Body of pancreas (tissue), 4 donors: ENCODE measurements around the gene CREM. TPM values are rescaled to one million over a fixed set of nuclear protein-coding genes. Genes with fewer than 3 reads are reported as not detected.

Source experiments
- ATAC-seq: fragments of 150-250 bp; one replicate; pipeline ENCODE4 v1.9.1; 2016
- DNase-seq, 4 donors: peaks; one replicate each; pipeline ENCODE4 v3.0.0-alpha.2; 2019
- H3K27ac ChIP-seq, 4 donors: fragments of 200-600 bp; sonication (generic); 1 replicate in 3 of 4; 2 replicates in 1 of 4; pipeline versions ENCODE4 v1.5.1 to v1.6.1; 2016 to 2019; ENCODE audit warnings: mild to moderate bottlenecking in 1 of 4, mixed read lengths in 1 of 4, moderate library complexity in 1 of 4
- H3K27me3 ChIP-seq, 2 donors: fragments of 200-600 bp; sonication (generic); one replicate each; pipeline ENCODE4 v1.6.0; 2016; ENCODE audit warnings: mild to moderate bottlenecking in 1 of 2
- H3K36me3 ChIP-seq, 2 donors: fragments of 200-600 bp; sonication (generic); replicated peaks in 1 of 2; 2 replicates each; pipeline ENCODE4 v1.5.1; 2016; ENCODE audit warnings: low read depth in 2 of 2; ENCODE audit not compliant: insufficient read depth in 1 of 2
- H3K4me1 ChIP-seq: fragments of 200-600 bp; sonication (generic); one replicate; pipeline ENCODE4 v1.6.0; 2016
- H3K4me3 ChIP-seq, 2 donors: fragments of 200-600 bp; sonication (generic); 1 replicate in 1 of 2; 2 replicates in 1 of 2; pipeline ENCODE4 v1.5.1; 2016 to 2019
- H3K9me3 ChIP-seq, 3 donors: fragments of 200-600 bp; sonication (generic); 1 replicate in 2 of 3; 2 replicates in 1 of 3; pipeline ENCODE4 v1.5.1; 2016
- POLR2A ChIP-seq, 3 donors: fragments of 450-650 bp; IDR thresholded peaks; one replicate each; pipeline ENCODE4 v1.6.1; 2016; ENCODE audit warnings: antibody characterized with exemption in 3 of 3, mild to moderate bottlenecking in 2 of 3
- WGBS, 2 donors: methylation state at CpG; one replicate each; pipeline ENCODE4 v1.1.5; 2017; 5-methylcytosine and 5-hydroxymethylcytosine counted together
- intact Hi-C: fragments of 100-400 bp; cut with DNase I; formaldehyde crosslinking; loops from one replicate; pipeline ENCODE4 v1.15.1; 2023
- total RNA-seq, 2 donors: library from RNA; depleted of rRNA; stranded (reverse); fragments of >200 nt; gene quantifications; one replicate each; pipeline ENCODE4 v1.1.0, GENCODE V29; 2016
- TF ChIP-seq, protein P1 (sequence below), 7 experiments: fragments of 450-650 bp in 4 of 7; fragments of 200-600 bp in 3 of 7; sonication (generic) in 3 of 7; IDR thresholded peaks; one replicate each; pipeline ENCODE4 v1.5.1; 2016 to 2019; ENCODE audit warnings: antibody characterized with exemption in 7 of 7

The CREM gene
- total RNA-seq, 2 donors from 2014 or later: 10.5 to 26.7 TPM

DNA sequence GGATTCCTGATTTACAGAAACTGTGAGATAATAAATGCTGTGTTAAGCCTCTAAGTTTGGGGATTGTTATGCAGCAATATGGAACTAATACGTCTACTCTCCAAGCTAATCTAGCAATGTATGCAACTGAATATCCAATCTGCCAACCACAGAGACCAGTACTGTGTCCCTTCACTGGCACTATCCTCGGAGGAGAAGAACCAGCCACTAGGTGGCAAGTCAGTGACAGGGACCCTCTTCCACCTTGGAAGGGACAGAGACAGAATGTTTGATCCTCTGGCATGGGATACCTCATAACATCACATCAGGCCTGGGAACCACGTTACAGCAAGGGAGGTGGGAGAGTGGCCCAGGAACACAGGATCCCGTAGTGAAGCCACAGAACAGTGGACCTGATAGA, 96.4 kb downstream of the CREM start:
- Histone ChIP-seq H3K36me3 (no peaks in the 10 kb centered on the region), H3K4me1 (no peaks in the 10 kb centered on the region), H3K27me3 (no peaks in the 10 kb centered on the region), H3K27ac (no peak overlapping the region), H3K4me3 (no peak overlapping the region), H3K9me3 (no peaks in the 10 kb centered on the region)
- ATAC-seq (no peak), DNase-seq (no peak)
- TF ChIP-seq POLR2A (IDR thresholded peaks at IDR 0.05): no peak
- TF ChIP-seq, protein P1, sequence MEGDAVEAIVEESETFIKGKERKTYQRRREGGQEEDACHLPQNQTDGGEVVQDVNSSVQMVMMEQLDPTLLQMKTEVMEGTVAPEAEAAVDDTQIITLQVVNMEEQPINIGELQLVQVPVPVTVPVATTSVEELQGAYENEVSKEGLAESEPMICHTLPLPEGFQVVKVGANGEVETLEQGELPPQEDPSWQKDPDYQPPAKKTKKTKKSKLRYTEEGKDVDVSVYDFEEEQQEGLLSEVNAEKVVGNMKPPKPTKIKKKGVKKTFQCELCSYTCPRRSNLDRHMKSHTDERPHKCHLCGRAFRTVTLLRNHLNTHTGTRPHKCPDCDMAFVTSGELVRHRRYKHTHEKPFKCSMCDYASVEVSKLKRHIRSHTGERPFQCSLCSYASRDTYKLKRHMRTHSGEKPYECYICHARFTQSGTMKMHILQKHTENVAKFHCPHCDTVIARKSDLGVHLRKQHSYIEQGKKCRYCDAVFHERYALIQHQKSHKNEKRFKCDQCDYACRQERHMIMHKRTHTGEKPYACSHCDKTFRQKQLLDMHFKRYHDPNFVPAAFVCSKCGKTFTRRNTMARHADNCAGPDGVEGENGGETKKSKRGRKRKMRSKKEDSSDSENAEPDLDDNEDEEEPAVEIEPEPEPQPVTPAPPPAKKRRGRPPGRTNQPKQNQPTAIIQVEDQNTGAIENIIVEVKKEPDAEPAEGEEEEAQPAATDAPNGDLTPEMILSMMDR (IDR thresholded peaks at IDR 0.05): no peak
- 76 to 81% methylated on average over 3 to 4 of the region's 4 CpGs for WGBS, 2 donors
- intact Hi-C loops: loop anchor here (5.0 kb wide), 1 partner anchor 106 kb away; no protein-coding TSS in a partner anchor

DNA sequence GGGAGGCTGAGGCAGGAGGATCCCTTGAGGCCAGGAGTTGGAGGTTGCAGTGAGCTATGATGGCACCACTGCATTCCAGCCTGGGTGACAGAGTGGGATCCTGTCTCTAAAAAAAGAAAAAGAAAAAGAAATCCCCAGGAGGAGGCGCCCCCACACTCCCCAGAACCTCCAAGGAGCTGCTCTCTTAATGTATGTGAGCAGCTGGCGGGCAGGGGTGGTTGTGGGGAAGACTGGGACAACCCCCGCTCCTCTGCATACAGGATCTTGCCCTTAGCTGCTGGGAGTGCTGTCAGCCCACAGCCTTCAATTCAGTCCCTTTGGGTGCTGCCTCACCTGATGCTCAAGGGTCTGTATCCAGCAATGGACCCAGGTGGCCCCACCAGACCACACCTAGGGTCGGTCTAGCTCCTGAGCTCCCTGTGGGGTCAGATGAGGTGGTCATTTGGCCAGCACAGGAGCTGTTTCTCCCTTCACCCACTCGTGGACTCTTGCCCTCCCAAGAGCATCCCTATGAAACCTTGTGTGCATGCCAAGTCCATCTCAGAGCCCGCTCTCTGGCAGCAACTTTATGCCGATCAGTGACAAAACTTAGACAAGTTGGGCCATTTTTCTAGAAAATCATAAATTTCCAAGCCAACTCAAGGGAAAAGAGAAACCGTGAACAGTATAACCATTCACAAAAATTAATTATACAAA, 97.5 kb downstream of the CREM start:
- DNase-seq (no peak), ATAC-seq (no peak)
- H3K27ac ChIP-seq: no peak overlapping the region
- H3K4me1 ChIP-seq: no peaks in the 10 kb centered on the region
- H3K36me3 ChIP-seq: no peaks in the 10 kb centered on the region
- H3K4me3 ChIP-seq: no peak overlapping the region
- intact Hi-C loops: loop anchor here (5.0 kb wide), 1 partner anchor 107 kb away; no protein-coding TSS in a partner anchor
- no peaks in the 10 kb centered on the region for H3K27me3 ChIP-seq
- H3K9me3 ChIP-seq: no peaks in the 10 kb centered on the region
- WGBS, 2 donors: 84 to 88% methylated on average over 7 to 8 of the region's 8 CpGs
- no peak for TF ChIP-seq POLR2A (IDR thresholded peaks at IDR 0.05)
- TF ChIP-seq, protein P1 (IDR thresholded peaks at IDR 0.05): no peak

DNA sequence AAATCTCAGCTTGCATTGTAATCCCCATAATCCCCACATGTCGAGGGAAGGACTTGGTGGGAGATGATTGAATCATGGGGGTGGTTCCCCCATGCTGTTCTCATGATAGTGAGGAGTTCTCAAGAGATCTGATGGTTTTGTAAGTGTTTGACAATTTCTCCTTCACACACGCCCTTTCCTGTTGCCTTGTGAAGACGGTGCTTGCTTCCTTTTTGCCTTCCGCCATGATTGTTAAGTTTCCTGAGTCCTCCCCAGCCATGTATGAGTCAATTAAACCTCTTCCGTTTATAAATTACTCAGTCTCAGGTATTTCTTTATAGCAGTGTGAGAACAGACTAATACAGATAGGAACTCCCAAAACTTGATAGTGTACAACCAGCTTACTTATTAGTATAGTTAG, 98.6 kb downstream of the CREM start:
- ATAC-seq (no peak), DNase-seq (no peak)
- H3K27ac ChIP-seq: no peak overlapping the region
- no peaks in the 10 kb centered on the region for H3K27me3 ChIP-seq
- H3K4me1 ChIP-seq: no peaks in the 10 kb centered on the region
- no peaks in the 10 kb centered on the region for H3K9me3 ChIP-seq
- TF ChIP-seq, protein P1 (IDR thresholded peaks at IDR 0.05): no peak
- no peak for TF ChIP-seq POLR2A (IDR thresholded peaks at IDR 0.05)
- intact Hi-C loops: no loop called here
- no peak overlapping the region for H3K4me3 ChIP-seq
- 59 to 62% methylated on average over 5 of the region's 5 CpGs for WGBS, 2 donors
- no peaks in the 10 kb centered on the region for H3K36me3 ChIP-seq

DNA sequence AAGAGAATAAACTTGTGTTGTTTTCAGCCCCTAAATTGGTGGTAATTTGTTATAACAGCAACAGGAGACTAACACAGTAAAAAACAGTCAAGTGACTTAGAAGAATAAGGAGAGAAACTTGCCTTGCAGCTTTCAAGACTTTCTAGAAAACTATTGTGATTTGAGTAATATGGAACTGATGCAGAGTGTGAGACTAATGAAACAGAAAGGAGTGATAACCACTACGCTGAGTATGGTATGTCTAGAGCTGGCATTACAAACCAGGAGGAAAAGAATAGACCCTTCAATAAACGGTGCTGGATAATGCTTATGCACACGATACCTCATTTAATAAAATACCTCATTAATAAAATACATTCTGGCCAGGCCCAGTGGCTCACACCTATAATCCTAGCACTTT, 99.9 kb downstream of the CREM start:
- Histone ChIP-seq H3K4me1 (no peaks in the 10 kb centered on the region), H3K36me3 (no peaks in the 10 kb centered on the region), H3K4me3 (no peak overlapping the region), H3K27me3 (no peaks in the 10 kb centered on the region), H3K27ac (no peak overlapping the region), H3K9me3 (no peaks in the 10 kb centered on the region)
- intact Hi-C loops: no loop called here
- 80% methylated on average over 3 of the region's 3 CpGs for WGBS, 2 donors
- TF ChIP-seq, protein P1 (IDR thresholded peaks at IDR 0.05): no peak
- no peak for TF ChIP-seq POLR2A (IDR thresholded peaks at IDR 0.05)
- ATAC-seq: no peak
- no peak for DNase-seq

DNA sequence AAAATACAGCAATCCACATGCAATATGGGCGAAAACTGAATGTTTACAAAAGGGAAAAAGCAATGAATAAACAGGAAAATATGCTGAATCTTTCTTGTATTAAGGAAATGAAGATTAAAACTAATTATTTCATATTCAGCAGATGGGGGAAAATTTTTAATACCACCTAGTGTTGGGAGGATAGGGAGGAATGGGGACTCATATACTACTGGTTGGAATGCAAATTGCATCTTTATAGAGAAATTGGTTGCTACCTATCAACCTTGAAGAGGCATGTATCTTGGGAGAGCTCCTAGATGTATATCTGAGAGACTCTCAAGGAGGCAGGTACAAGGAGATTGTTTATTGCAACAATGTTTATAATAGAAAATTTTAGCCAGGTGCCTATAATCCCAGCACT, 101.4 kb downstream of the CREM start:
- no peak for TF ChIP-seq POLR2A (IDR thresholded peaks at IDR 0.05)
- TF ChIP-seq, protein P1 (IDR thresholded peaks at IDR 0.05): no peak
- ATAC-seq (no peak), DNase-seq (no peak)
- WGBS, 2 donors: 92 to 93% methylated on average over 1 of the region's 1 CpG
- no peak overlapping the region for H3K27ac ChIP-seq
- no peaks in the 10 kb centered on the region for H3K27me3 ChIP-seq
- no peaks in the 10 kb centered on the region for H3K9me3 ChIP-seq
- no peak overlapping the region for H3K4me3 ChIP-seq
- intact Hi-C loops: no loop called here
- H3K36me3 ChIP-seq: no peaks in the 10 kb centered on the region
- H3K4me1 ChIP-seq: no peaks in the 10 kb centered on the region
